CD4-positive, alpha-beta T cell treated with Interleukin-1 beta for 1 hour (primary cell): ENCODE results near the gene UNC79.

Experiments used
- DNase-seq, 2 donors: peaks; one replicate each; pipeline ENCODE4 v3.0.0-alpha.2; 2020 to 2022

Gene UNC79

GRCh38 chr14:93675651-93676050 is 244.9 kb downstream of the UNC79 start:
- no peak for DNase-seq

- no peak for DNase-seq
These were observed 245.7 kb downstream of the UNC79 start for GRCh38 chr14:93676416-93676958.

GRCh38 chr14:93682459-93682858 is 251.7 kb downstream of the UNC79 start:
- DNase-seq, result no peak

DNA sequence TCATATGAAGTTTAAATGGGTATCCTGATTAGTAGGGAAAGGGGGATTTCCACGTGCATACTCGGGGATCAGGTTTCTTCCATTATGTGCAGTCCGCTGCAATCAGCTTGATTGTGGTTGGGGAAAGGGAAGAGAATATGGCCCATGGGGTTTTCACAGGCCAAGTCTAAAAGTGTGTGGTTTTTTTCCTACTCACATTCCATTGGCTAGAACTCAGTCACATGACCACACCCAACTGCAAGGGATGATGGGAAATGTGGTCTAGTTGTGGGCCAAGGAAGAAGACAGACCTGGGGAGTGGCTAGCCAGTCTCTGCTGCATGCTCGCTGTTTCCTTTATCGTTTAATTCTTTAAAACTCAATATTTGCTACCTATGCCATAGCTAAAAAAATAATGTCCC is 252.5 kb downstream of the UNC79 start:
- DNase-seq, result no peak

DNA sequence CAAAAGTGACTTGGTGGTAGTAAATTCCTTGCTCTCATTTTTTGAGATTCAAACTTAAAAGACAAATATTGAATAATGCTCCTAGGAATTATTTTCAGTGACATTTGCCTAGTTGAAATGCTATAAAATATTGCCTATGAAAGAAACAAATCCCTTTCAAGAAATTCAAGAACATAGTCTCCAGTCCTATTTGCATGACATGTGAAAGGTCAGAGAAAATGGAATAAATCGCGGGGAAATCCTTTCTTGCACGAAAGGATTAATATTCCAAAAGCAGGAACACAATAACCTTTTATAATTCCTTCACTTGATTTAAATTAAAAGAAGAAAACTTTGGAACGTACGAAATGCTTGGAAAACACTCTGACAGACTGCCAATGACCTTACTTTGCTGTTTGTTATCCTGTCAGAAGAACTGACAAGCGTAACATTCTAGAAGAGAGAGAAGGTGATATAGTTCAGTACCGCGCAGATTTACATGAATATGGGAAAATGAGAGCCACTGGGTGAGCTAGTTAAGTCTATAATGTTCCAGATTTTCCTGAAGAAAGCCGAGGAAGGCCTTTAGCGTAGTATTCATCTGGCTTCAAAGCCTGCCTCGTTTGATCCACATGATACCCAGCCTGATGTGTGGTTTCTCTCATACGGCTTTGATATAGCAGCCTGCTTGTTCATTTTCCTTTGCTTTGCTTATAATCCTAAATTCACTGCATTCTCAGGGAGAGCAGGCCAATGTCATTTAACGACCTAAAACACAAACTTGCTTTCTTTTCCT is 254.6 kb downstream of the UNC79 start:
- DNase-seq, result no peak

DNA sequence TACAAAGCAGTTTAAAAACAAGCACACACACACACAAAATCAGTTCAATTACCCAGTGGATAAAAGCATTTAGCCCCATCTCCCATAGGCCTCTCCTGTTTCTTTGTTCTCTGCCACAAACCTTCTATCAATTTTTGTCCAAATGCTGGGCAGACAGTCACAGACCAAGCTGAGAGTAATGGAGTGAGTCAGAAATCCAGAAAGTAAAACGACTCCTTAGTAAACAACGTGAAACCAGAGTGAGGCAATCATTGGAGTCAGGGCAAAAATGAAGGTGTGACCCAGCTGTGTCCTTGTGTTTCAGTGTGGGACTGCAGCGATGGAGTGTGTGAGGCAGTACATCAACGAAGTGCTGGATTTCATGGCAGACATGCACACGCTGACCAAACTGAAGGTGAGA is 255.5 kb downstream of the UNC79 start:
- DNase-seq, result no peak

- DNase-seq, result no peak
These were observed 257.5 kb downstream of the UNC79 start for GRCh38 chr14:93688239-93688666.

- DNase-seq, result no peak
These were observed 258.1 kb downstream of the UNC79 start for GRCh38 chr14:93688820-93689219.

DNA sequence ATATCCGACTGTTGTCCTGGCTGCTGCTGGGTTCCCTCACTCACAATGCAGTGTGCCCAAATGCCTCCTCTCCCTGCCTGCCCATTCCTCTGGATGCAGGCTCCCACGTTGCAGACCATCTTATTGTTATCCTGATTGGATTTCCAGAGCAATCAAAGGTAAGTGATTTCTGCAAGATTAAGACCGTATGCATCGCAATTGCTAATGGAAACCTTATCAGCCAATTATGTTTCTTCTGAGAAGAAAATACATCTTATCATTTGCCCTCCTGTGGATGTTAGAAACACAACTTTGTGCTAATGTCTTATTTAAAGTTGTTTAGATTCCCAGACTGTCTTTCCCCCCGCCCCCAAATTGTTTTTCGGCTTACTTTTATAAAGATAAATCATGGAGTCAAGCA is 259.4 kb downstream of the UNC79 start:
- no peak for DNase-seq

GRCh38 chr14:93691042-93691780 is 260.5 kb downstream of the UNC79 start:
- no peak for DNase-seq

DNA sequence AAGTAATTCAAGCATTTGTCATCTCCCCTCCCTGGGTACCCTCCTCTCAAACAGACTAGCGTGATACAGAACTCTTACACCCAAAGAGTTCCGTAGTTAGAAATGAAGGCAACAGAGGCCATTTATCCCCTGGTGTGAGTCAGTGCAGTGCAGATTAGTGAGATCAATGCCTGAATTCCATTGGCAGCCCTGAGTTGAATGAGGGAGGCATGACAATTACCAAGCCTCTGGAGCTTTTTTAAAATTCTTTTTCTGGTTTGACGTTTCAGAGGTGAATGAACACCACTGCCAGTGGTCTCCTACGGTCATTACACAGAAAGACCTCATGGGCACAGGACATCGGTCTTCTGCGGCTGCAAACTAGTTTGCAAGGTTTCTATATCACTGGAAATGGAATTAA is 263.2 kb downstream of the UNC79 start:
- no peak for DNase-seq

DNA sequence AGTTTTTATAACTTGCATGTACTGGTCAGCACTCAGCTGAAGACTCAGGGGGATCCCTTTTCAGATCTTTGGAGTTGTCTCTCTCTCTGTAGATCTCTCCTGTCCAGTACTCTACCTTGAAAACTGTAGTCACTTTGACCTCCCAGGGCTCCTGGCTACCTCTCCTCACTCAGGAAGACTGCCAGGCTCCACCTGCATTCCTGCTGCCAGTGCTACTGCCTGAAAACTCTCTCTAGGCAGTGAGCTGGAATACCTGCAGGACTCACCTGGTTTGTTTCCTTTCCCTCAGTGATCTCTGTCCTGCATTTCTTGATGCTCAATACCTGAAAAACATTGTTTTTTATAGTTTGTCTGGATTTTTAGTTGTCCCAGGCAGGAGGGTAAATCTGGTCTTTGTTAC is 270.2 kb downstream of the UNC79 start:
- no peak for DNase-seq

DNA sequence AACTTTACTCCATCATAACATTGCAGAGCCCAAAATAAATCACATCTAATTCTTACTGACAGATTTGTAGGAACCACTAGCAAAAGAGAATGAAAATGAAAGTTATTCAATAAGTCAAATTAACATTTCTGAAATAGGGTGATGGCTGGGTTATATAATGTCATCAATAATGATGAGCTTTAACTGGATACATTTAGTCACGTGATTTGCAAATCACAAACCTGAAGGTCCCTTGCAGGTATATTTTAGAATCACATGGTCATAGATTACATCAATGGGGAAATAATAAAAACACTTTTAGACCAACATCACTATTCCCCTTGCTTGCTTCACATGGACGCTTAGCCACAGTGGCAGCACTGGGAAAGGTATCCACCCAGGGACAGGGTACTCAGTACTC is 270.8 kb downstream of the UNC79 start:
- DNase-seq, result no peak

DNA sequence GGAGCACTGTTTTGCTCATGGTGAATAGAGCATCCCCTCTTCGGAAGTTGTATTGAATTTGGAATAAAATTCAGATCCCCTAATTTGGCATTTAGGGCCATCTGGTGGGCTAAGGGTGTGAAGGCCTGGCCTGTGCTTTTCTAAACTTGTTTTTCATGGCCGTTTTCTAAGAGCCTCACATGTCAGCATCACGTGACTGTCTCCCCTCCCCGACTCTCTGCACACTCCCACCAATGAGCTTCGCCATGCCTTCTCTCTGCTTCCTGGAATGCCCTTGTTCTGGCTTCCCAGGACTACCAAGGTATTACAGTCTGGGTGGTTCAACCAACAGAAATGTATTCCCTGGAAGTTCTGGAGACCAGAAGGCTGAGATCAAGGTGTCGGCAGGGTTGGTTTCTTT is 272.2 kb downstream of the UNC79 start:
- no peak for DNase-seq

DNA sequence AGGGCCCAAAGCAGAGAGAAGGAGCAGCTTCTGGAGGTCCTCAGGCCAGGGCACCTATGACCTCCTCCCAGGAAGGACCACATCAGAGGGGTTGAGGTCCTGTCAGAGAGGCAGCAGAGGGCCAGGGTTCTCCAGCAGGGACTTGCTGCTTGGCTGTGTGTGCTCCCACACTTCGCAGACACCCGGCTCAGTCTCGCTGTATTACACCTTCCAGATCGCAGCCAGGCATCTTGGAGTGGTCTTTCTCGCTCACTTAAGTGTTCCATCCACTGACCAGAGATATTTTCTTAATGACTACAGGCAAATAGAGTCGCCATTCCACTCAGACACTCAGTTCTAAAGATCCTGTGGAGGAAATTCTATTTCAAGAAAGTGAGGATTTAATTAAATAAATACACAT is 273.2 kb downstream of the UNC79 start:
- DNase-seq, result no peak

DNA sequence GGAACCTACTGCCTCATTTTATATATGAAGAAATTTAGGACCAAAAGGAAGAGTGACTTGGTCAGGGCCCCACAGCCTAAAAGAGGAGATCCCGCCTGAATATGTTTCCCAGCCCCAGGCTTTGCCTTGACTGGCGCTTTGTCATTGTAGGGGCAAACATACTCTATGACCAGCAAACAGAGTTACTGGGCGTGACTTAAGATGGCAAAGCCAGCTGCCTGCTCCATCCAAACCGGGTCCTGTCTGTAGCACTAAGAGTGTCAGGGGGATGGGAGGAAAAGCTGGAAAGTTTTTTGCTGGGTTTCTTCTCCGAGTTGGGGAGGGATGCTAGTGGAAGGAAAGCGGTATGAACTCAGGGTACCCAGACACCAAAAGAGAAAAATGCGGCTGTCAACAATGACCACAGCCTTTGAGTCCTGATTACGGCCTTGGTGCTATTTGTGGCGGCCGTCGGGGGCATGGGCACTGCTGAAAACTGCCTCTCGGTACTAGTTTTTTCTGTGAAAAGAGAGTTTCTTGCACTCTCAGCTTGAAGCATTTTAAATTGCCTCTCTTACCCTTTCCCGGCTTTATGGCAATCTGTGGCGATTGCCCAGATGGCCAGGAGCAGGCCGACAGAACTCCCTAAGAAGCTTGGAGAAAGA is 274.9 kb downstream of the UNC79 start:
- no peak for DNase-seq

- no peak for DNase-seq
These were observed 275.7 kb downstream of the UNC79 start for GRCh38 chr14:93706360-93706955.

DNA sequence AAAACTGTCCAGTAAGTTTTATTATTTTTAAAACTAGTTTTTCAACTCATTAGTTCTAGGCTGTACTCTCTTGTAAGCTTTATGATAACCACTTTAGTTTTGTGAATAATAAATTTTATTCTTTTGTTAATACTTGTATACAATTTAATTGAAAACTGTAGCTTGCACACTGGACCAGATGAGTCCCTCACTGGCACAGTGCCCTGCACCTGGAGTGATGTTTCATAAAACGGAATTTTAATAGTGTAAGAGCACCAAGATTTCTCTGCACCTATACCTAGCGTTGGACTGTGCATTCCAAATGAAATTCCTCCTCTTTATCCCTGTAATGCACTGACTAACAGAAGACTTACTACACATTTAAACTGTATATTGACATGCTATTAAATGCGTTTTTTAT is 276.7 kb downstream of the UNC79 start:
- no peak for DNase-seq

GRCh38 chr14:93708311-93708734 is 277.6 kb downstream of the UNC79 start:
- no peak for DNase-seq

GRCh38 chr14:93708800-93709199 is 278.1 kb downstream of the UNC79 start:
- DNase-seq, result no peak

- DNase-seq, result no peak
These were observed 278.5 kb downstream of the UNC79 start for GRCh38 chr14:93709249-93709648.

DNA sequence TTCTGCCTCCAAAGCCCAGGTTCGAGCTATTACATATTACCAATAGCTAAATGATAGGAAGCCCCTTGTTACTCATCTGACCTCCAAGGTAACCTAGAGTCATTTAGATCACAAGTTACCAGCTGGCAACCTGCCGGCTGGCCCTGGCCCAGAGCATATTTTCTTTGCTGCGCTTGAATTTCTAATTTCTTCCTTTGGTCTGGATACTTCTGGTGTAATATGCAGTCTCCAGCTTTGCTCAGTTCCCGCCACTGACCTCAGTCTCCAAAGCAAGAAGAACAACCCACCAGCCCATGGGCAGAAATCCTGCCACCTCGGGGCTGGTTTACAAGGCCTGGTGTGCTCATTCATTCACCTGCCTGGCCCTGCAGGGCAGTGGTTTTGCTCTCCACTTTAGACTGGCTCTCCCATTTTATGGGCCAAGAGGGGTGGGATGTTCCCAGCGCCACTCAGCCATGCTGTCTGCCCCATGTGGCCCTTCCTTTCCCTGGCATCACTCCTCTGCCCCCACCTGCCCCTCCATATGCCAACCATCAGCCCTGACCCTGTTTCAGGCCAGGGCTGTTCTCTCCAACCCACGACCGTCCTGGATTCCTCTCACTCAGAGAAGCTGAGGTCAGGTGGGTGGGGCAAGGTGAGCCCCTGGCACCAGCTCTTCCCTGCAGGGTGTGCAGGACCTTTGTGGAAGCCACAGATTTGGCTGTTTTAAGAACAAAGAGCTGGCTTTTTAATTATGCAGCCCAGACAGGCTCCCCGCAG is 281.5 kb downstream of the UNC79 start:
- DNase-seq, result no peak
